ENCODE data around the gene ARHGAP36.

The ARHGAP36 gene, protein sequence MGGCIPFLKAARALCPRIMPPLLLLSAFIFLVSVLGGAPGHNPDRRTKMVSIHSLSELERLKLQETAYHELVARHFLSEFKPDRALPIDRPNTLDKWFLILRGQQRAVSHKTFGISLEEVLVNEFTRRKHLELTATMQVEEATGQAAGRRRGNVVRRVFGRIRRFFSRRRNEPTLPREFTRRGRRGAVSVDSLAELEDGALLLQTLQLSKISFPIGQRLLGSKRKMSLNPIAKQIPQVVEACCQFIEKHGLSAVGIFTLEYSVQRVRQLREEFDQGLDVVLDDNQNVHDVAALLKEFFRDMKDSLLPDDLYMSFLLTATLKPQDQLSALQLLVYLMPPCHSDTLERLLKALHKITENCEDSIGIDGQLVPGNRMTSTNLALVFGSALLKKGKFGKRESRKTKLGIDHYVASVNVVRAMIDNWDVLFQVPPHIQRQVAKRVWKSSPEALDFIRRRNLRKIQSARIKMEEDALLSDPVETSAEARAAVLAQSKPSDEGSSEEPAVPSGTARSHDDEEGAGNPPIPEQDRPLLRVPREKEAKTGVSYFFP

DNA sequence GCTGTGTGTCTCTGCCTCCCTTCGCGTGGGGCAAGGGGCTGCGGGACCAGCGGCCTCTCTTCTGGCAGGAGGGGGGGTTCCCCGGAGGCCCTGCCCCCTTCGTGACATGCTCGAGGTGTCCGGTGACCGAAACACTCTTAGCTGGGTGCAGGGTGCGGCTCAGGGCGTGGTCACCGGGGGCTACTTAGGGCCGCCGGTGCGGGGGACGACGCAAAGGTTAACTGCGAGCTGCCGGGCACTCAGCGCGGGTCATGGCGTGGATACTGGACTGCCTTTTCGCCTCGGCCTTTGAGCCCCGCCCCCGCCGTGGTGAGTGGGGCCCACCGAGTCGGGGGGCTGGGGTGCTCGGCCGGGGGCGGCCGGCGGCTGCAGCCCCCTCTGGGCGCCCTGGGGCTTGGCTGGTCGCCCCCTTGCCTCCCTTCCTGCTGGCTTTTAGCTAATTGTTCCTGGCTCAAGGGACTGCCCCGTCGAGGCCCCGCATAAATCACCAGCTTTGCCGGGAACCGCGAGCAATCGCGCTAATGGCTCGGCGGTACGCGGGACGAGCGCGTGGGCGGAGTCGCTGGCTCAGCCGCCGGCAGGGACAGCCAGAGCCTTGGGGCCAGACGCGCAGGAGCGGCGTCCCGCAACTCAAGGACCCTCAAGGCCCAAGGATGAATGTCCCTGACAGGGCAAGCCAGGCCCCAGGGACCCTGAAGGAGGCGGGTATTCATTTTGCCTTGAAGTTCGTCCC, at the start of gene ARHGAP36:
Gene ARHGAP36 (plus strand): TSS at position 211 of the 733 bp plus-strand sequence. CDS start 23,320 bp downstream, outside the sequence.
- TF ChIP-seq, protein P1, sequence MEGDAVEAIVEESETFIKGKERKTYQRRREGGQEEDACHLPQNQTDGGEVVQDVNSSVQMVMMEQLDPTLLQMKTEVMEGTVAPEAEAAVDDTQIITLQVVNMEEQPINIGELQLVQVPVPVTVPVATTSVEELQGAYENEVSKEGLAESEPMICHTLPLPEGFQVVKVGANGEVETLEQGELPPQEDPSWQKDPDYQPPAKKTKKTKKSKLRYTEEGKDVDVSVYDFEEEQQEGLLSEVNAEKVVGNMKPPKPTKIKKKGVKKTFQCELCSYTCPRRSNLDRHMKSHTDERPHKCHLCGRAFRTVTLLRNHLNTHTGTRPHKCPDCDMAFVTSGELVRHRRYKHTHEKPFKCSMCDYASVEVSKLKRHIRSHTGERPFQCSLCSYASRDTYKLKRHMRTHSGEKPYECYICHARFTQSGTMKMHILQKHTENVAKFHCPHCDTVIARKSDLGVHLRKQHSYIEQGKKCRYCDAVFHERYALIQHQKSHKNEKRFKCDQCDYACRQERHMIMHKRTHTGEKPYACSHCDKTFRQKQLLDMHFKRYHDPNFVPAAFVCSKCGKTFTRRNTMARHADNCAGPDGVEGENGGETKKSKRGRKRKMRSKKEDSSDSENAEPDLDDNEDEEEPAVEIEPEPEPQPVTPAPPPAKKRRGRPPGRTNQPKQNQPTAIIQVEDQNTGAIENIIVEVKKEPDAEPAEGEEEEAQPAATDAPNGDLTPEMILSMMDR (IDR thresholded peaks at IDR 0.05; ENCODE audit: low read length, missing control alignments), result no peak
- DNase-seq (ENCODE audit: low read depth), result no peak
- H3K4me3 ChIP-seq (replicated peaks; ENCODE audit: low read depth, low read length), result no peak within 1 kb of the TSS

DNA sequence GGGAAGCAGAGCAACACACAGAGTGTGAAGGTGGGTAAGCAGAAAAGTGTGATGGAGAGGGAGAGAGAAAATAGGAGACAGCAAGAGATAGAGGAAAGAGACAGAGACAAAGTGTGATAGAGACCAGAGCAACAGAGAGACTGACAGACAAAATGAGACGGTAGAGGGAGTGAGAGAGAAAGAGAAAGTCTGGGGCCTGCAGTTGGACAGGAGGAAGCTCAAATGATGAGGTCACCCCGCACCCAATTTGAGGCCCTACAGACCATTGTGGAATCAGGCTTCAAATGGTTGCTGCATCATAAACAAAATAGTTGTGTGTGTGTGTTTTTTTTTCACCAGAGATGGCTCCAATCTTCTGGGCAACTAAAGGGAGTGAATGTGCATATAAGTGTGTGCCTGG, 48.0 kb upstream of the ARHGAP36 start:
- no peak overlapping the region for H3K4me3 ChIP-seq (replicated peaks; ENCODE audit: low read depth, low read length)
- TF ChIP-seq, protein P1 (IDR thresholded peaks at IDR 0.05; ENCODE audit: low read length, missing control alignments), result no peak
- DNase-seq (ENCODE audit: low read depth), result no peak

DNA sequence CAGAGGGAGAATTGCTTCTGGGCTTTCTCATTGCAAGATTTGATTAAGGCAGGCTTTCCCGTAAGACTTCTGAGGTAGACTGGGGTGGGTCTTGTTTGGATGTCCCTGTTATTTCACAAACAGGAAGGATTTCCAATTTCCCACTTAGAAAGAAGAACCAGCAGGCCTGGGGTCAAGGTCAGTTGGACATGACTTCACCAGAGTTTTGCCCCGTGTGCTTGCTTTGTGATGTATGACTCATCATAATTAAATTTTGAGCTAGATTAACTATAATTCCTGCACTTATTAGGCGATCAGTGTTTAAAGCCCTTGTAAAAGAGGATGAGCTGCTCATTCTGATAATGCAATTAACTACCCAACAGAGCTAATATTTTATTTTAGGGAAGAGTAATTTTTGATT, 32.8 kb upstream of the ARHGAP36 start:
- TF ChIP-seq, protein P1 (IDR thresholded peaks at IDR 0.05; ENCODE audit: low read length, missing control alignments), result no peak
- DNase-seq (ENCODE audit: low read depth), result no peak
- no peak overlapping the region for H3K4me3 ChIP-seq (replicated peaks; ENCODE audit: low read depth, low read length)

DNA sequence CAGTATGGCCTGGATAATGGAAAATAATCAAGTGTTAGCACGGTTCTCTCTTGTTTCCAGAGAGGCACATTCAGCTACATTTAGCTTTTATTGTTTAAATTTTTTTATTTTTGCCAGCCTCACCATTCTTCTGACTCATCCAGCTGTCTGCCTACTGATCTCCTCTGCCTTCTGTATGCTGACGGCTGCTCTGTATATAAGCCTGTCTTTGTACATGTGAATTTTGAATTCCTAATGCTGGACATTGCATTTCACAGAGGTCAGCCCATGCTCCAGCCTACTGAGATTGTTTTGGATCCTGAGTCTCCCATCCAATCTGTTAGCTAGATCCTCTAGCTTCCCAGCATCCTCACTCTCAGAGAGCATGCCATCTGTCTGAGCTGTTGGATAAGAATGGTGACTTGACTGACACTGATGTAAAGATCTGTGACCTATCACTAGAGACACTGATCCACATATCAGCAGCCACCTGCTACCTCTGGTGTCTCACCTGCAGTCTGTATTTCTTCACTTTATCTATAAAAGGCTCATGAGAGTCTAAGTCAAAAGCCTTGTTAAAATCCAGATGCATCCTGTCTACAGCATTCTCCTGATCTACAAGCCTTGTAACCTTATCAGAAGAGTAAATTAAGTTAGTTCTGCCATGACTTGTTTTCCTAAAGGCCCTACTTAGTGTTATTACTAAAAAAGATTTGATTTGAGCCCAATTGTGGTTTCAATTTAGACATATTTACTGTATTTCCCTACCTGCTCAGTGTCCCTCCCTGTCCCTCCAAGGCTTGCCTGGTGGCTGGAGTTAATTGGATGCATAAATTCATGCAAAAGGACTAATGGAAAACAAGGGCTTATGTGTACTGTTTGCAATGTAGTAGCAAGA, 25.6 kb upstream of the ARHGAP36 start:
- H3K4me3 ChIP-seq (replicated peaks; ENCODE audit: low read depth, low read length), result no peak overlapping the region
- DNase-seq (ENCODE audit: low read depth), result no peak
- TF ChIP-seq, protein P1 (IDR thresholded peaks at IDR 0.05; ENCODE audit: low read length, missing control alignments), result no peak

DNA sequence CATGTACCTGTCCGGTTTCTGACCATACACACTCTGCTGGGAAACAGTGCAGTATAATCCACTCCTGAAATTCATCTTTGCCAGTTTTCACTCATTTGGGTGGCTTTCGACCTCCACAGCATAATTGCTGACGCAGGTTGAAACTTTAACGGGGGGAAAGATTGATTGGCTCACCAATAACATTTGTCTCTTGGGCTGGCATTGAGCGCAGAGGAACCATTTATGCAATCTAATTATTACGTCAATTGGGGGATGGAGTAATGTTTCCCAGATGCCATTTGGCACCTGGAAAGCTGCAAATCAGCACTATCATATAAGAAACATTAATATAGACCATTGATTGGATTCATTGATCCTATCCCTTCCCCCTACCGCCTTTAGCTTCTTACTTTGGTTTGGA, 24.1 kb upstream of the ARHGAP36 start:
- DNase-seq (ENCODE audit: low read depth), result no peak
- TF ChIP-seq, protein P1 (IDR thresholded peaks at IDR 0.05; ENCODE audit: low read length, missing control alignments), result no peak
- H3K4me3 ChIP-seq (replicated peaks; ENCODE audit: low read depth, low read length), result no peak overlapping the region

DNA sequence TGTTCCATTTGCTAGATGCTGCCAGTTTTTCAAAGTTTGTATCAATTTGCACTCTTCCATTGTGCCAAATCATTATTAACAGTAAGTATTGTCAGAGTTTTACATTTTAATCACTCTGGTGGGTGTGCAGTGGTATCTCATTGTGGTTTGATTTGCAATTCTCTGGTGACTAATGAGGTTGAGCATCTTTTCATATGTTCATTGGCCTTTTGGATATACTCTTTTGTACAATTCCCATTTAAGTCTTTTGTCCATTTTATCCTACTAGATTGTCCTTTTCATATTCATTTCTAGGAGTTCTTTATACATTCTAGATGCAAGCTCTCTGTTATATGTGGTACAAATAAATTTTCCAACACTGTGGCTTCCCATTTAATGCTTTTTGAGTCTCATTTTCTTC, 17.4 kb upstream of the ARHGAP36 start:
- DNase-seq (ENCODE audit: low read depth), result no peak
- no peak overlapping the region for H3K4me3 ChIP-seq (replicated peaks; ENCODE audit: low read depth, low read length)
- TF ChIP-seq, protein P1 (IDR thresholded peaks at IDR 0.05; ENCODE audit: low read length, missing control alignments), result no peak

All from fibroblast of pulmonary artery (primary cell).